HG03565 (cell line): ENCODE measurements around the gene KLRK1.
"Not testable (repeated sequence)": the region's sequence is repeated elsewhere in the genome, so short reads cannot be mapped to it uniquely, and the experiment has no call there.

Experiments
- ATAC-seq: cut with Tn5 transposase; IDR thresholded peaks from one replicate; pipeline ENCODE4 v1.9.1; 2021; ENCODE audit warnings: mild to moderate bottlenecking, moderate library complexity; ENCODE audit not compliant: unreplicated experiment

KLRK1 gene

DNA sequence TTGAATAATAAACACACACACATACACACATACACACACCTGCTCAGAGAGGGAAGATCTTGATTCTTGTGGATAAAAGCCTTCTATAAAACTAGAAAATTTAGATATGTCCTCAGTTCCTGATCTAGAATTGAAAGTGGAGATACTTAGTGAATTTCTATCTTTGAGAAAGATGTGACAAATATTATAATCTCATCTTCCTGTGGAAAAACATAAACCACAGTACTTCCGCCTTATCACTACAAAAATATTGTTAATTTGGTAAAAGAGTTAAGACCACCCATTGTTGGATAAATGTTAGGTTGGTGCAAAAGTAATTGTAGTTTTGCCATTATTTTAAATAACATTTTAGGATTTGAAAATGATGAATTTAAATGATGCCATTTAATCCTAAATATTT is at the start of gene KLRK1:
KLRK1 (minus strand) TSS at position 138 of the 400 bp plus-strand sequence. CDS start 1,231 bp downstream, outside the sequence.
- ATAC-seq: no peak

DNA sequence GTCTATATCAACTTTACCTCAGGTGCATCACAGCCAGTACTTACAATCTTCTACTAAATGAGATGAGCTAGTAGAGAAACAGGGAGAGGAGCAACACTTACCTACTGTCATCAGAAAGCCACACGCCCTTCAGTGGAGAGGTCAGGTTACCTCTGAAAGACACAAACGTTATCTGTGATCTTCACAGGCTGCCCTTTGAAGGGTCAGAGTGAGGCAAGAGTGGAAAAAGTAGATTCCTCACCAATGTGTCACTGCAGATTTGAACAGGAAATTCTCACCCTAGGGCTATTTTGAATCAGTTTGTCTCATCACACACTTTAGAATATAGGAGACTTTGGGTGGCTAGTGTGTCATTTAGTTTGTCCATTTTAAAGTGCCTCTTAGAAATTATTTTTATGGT is 47.8 kb upstream of the KLRK1 start:
- ATAC-seq: not testable (repeated sequence)

DNA sequence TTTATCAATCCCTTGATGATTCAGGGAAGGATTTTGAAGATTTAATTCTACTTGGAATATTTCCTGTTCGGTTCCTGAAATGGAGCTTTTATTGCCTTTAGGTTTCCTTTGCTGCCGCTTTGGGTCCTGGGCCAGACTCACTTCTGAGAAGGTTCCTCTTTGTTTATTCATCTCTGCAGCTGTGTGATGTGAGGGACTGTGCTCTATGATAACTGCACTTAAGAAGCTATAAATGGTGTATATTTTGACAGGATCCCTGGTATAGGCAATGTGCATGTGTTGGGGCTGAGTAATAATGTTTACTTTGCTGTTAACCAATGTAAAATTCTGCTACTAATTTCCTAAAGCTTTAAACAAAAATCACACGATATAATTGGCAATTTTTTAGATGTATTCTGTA is 46.0 kb upstream of the KLRK1 start, which contains the start of gene KLRC2:
KLRC2 (minus strand) TSS at position 195 of the 400 bp plus-strand sequence; CDS start at position 171, 24 bp downstream.
- not testable (repeated sequence) for ATAC-seq

DNA sequence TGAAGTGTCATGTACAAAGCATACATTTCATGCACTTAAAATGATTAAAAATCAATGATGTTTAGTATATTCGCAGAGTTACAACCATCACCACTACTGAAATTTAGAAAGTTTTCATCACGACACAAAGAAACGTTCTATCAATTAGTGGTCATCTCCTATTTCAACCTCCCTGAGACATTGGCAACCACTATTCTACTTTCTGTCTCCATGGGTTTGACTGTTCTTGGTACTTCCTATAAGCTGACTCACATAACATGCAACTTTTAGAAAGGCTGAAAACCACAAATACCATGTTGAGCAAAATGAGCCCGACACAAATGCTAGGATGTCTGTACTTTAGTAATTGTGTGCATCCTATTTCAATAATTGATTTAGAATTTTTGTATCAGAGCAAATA is 40.8 kb upstream of the KLRK1 start:
- not testable (repeated sequence) for ATAC-seq

DNA sequence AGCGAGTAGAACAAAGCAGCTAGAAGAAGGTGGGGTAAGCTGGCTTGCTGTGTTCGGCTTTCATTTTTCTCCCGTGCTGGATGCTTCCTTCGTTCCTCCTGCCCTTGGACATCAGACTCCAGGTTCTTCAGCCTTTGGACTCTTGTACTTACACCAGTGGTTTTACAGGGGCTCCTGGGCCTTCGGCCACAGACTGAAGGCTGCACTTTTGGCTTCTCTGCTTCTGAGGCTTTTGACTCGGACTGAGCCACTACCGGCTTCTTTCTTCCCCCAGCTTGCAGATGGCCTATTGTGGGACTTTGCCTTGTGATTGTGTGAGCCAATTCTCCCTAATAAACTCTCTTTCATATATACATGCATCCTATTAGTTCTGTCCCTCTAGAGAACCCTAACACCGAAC is 36.1 kb upstream of the KLRK1 start:
- not testable (repeated sequence) for ATAC-seq

DNA sequence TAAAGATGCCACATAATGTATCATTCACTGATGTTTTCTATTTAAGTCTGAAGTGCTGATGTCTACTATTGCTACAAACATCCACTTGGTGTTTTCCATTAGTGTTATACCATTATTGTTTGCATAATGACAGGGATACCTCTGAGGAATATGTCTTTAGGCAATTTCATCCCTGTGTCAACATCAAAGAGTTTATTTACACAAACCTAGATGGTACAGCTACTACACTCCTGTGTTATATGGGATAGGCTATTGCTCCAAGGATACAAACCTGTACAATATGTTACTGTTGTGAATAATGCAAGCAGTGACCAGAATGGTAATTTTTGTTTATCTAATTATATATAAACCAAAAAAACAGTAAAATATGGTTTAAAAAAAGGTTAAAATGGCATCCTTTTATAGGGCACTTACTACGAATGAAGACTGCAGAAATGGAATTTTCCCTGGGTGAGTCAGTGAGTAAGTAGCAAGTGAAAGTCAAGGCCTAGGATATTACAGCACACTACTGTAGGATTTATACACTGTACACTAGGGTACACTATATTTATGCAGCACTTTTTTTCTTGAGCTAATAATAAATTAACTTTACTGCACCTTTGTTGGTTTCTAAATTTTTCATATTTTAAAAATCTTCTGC is 34.5 kb upstream of the KLRK1 start:
- not testable (repeated sequence) for ATAC-seq

DNA sequence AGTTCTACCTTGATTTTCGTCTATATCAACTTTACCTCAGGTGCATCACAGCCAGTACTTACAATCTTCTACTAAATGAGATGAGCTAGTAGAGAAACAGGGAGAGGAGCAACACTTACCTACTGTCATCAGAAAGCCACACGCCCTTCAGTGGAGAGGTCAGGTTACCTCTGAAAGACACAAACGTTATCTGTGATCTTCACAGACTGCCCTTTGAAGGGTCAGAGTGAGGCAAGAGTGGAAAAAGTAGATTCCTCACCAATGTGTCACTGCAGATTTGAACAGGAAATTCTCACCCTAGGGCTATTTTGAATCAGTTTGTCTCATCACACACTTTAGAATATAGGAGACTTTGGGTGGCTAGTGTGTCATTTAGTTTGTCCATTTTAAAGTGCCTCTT is 32.3 kb upstream of the KLRK1 start:
- not testable (repeated sequence) for ATAC-seq

DNA sequence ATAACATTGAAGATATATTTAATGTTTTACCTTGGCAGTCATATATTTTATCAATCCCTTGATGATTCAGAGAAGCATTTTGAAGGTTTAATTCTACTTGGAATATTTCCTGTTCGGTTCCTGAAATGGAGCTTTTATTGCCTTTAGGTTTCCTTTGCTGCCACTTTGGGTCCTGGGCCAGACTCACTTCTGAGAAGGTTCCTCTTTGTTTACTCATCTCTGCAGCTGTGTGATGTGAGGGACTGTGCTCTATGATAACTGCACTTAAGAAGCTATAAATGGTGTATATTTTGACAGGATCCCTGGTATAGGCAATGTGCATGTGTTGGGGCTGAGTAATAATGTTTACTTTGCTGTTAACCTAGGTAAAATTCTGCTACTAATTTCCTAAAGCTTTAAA is 30.5 kb upstream of the KLRK1 start, which contains the start of gene KLRC3:
KLRC3 (minus strand) TSS at position 262 of the 400 bp plus-strand sequence; CDS start at position 217, 45 bp downstream.
- ATAC-seq: not testable (repeated sequence)

DNA sequence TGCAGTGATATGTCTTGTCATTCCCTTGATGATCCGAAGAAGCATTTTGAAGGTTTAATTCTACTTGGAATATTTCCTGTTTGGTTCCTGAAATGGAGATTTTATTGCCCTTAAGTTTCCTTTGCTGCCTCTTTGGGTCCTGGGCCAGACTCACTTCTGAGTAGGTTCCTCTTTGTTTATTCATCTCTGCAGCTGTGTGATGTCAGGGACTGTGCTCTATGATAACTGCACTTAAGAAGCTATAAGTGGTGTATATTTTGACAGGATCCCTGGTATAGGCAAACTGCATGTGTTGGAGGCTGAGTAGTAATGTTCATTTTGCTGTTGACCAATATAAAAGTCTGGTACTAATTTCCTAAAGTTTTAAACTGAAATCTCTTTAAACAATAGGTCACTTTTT is 19.6 kb upstream of the KLRK1 start, which contains the start of gene KLRC4:
KLRC4 (minus strand) TSS at position 366 of the 400 bp plus-strand sequence; CDS start at position 184, 182 bp downstream.
- no peak for ATAC-seq

DNA sequence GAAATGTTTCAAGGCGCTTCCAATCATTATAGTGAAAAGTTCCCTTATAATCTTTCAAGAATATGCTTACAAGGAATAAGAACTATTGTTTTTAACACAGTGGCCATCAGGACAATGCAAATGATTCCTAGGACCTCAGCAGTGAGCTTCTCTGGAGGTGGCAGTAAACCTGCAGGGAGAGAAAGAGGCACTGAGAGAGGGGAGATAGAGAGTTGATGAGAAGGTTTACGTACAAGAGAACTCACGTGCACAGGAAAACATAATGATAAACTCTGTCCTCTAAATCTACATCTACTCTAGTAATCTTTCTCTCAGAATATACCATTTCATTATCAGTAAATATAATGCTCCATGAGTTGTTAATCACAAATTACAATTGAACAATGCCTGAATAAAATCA is 19.0 kb upstream of the KLRK1 start:
- ATAC-seq: no peak

DNA sequence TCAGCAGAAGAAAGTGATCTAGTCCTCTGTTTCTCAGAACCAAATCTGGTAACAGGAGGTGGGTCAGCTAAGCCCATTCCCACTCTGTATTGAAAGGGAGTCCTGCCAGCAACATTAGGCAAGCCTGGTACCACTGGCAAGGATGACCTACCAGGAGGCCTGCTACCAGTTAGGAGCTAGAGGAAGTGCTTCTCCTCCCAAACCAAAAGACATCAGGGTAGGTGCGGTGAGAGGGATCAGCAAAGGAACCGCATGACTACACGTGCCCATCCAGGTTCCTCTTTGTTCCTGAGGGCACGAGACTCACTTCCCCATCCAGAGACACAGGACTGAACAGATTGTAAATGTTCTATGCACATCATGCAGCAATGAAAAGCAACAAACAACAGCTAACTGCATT is 16.9 kb upstream of the KLRK1 start:
- no peak for ATAC-seq

DNA sequence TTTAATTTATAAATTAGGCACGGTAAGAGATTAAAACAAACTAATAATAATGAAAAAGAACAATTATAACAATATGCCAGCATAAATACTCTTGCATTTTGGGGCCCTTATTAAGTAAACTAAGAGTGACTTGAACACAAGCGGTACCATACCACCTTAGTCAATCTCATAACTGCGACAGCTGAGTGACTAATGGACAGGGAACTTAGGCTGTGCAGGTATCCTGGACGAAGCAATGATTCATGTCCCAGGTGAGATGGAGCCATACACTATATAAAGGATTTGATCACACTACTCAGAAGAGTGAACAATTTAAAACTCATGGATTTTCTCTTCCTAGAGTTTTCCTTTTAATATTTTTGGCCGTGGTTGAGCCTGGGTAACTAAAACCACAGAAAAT is 15.5 kb upstream of the KLRK1 start:
- ATAC-seq: no peak

DNA sequence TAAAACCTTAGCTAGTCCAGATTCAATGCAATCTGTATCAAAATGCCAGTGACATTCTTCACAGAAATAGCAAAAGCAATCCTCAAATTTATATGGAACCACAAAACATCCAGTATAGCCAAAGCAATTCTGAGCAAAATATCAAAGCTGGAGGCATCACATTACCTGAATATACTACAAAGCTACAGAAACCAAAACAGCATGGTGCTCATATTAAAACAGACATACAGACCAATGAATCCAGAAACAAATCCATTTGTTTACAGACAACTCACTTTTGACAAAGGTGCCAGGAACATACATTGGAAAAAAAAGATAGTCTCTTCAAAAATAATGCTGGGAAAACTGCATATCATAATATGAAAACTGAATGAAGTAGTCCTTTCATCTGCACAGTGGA is 15.0 kb upstream of the KLRK1 start:
- no peak for ATAC-seq

DNA sequence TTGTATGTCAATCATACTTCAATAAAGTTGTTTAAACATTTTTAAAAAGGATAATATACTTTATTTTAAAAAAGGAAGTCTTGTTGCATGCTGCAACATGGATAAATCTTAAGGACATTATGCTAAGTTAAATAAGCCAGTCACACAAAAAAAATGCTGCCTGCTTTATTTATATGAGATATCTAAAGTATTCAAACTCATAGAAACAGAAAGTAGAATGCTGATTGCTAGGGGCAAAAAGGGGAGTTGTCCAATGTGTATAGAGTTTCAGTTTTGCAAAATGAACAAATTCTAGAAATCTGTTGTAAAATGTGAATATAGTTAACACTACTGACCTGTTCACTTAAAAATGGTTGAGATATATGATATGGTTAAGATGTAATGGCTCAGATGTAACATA is 11.0 kb upstream of the KLRK1 start:
- no peak for ATAC-seq

DNA sequence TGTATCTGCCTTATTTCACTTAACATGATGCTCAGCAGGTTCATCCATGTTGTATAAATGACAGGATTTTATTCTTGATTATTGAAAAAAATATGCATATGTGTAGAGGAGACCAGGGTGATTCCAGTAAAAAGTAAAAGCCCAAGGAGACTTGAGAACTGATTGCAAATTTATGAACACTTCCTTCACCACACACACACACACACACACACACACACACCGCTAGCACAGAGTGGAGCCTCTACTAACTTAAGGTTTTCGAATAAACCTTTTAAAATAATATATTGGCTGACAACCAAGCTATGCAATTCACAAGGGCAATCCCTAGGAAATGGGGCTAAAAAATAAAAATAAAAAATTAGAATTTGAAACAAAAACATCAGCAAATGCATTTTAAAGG is 8.3 kb upstream of the KLRK1 start:
- no peak for ATAC-seq

DNA sequence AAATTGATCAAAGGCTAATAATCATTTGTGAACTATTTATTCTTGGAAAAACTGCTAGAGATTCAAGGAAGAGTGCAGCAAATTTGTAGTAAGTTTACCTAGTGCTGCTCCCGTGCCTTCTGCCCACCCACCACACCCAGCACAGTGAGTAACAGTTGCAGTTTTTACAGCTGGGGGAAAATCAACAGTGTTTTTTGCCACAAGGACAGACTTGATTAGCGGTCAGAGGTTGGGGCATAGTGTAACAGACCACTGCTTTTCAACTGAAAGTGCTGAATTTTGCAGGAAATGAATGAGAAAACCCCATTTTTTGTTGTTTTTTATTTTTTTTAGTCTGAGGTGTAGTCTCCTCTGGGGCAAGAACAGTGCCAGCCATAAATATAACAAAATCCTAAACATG is 7.5 kb upstream of the KLRK1 start:
- ATAC-seq: no peak

DNA sequence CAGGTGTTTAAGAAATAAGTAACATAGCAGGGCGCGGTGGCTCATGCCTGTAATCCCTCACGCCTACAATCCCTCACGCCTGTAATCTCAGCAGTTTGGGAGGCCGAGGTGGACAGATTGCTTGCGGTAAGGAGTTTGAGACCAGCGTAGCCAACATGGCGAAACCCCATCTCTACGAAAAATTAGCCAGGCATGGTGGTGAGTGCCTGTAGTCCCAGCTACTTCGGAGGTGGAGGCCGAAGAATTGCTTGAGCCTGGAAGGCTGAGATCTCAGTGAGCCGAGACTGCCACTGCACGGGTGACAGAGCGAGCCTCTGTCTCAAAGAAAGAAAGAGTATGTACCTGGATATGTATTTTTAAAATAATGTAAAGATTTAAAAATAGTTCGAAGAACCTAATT is 6.3 kb upstream of the KLRK1 start:
- not testable (repeated sequence) for ATAC-seq

DNA sequence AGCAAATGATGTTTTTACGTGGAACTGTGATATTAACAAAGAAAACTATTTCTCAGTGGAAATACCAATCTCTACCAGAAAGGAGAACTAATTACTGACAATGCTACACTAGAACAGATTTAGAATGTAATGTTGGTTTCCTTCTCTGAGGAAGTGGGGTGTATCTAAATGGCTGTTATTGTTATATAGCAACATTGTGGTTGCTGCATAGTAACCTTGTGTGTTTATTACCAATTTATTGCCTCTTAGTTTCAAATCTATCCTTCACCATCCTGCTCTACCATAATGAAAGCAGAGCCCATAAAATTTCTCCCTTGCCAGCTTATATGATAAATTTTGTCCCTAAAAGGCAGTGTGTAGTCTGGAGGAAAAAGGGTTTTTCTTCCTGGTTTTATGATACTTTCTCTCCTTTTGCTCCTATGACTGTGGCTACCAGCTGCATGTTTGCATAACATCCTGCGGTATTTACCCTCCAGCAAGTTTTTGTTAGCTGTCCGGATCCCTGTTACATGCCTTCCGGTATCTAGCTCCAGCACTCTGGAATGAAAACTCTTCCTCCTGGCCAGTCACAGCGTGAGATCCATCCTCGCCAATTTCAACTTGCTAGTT is 5.7 kb upstream of the KLRK1 start:
- ATAC-seq: peak; percentile 74

DNA sequence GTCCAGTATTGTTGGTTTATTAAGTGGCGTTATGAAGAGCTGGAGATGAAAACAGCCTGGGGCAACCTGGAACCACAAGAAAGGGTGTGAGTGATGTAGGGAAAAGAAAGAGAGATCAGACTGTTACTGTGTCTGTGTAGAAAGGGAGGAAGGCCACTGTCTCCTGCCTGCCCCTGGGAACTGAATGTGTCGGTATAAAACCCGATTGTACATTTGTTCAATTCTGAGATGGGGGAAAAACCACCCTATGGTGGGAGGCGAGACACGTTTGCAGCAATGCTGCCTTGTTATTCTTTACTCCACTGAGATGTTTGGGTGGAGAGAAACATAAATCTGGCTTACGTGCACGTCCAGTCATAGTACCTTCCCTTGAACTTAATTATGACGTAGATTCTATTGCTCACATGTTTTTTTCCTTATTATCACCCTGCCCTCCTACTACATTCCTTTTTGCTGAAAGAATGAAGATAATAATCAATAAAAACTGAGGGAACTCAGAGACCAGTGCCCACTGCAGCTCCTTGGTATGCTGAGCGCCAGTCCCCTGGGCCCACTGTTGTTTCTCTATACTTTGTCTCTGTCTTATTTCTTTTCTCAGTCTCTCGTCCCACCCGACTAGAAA is 4.8 kb upstream of the KLRK1 start:
- ATAC-seq: not testable (repeated sequence)

DNA sequence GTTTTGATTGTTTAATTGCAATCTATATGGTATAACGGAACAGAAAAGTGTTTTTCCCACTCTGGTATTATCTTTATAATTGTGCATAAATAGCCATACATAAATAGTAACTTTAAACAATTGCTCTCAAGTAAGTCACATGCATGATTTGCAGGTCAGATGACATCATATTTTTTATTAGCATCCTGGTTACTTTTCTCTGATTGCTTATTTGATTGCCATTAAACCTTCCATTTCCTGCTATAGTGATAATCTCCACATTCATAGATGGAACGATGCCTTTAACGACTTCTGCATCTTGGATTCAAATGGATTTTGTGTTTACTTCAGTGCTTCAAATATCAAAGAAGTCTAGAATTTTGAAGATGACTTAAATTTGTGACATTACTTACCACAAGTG is 3.5 kb upstream of the KLRK1 start:
- no peak for ATAC-seq

DNA sequence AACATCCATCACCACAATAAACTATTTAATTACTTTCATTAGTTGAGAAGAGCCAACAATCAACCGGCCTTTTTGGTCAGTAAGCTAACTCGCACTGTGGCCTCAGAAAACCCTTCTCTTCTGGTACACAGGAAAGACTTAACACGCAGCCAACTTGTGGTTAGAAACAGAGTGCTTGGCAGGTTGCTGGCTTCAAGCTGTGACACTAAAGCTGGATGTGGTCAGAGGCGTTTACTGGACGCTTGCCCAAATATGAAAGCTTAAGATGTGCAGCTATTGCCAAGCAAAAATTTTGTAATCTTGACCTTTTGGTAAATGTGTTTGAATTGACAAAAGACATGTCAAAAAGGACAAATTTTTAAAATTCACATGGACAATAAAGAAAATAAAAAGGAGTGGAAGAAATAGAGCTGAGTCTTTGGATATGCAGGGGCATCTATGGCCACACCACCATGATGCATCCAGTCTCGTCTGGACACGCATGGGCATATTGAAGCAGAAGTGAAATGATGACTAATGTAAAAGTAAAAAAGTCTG is 2.6 kb upstream of the KLRK1 start:
- peak; percentile 58 for ATAC-seq

DNA sequence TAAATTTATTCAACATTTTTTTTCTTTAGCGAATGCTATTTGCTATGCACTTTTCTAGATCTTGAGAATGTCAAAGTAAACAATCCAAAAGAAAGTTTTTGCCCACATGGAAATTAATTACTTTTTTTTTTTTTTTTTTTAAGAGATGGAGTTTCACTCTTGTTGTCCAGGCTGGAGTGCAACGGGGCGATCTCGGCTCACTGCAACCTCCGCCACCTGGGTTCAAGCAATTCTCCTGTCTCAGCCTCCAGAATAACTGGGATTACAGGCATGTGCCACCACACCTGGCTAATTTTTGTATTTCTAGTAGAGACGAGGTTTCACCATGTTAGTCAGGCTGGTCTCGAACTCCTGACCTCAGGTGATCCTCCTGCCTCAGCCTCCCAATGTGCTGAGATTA is 1.1 kb upstream of the KLRK1 start:
- not testable (repeated sequence) for ATAC-seq
